Mesodermal cell (in vitro differentiated cells): ENCODE results near the gene RFWD3.
"Not testable (repeated sequence)": the region's sequence is repeated elsewhere in the genome, so short reads cannot be mapped to it uniquely, and the experiment has no call there.

ENCODE experiments used
- H3K27ac ChIP-seq: 2 replicates; pipeline ENCODE4 v1.7.0; 2013; ENCODE audit warnings: mild to moderate bottlenecking, low read depth, low read length, moderate library complexity; ENCODE audit not compliant: severe bottlenecking
- H3K36me3 ChIP-seq: 2 replicates; pipeline ENCODE4 v1.7.1; 2013; ENCODE audit warnings: mild to moderate bottlenecking, low read length, moderate library complexity; ENCODE audit not compliant: control insufficient read depth, insufficient read depth
- H3K4me1 ChIP-seq: one replicate; pipeline ENCODE4 v1.7.1; 2013; ENCODE audit warnings: mild to moderate bottlenecking, low read length; ENCODE audit not compliant: insufficient read depth, control insufficient read depth, poor library complexity, severe bottlenecking
- H3K4me3 ChIP-seq: 2 replicates; pipeline ENCODE4 v1.7.0; 2013; ENCODE audit warnings: low read length, control low read depth, mild to moderate bottlenecking; ENCODE audit not compliant: insufficient read depth, poor library complexity, severe bottlenecking; ENCODE audit errors: extremely low read depth
- H3K9me3 ChIP-seq: 2 replicates; pipeline ENCODE4 v1.7.1; 2013; ENCODE audit warnings: mild to moderate bottlenecking, low read length, moderate library complexity; ENCODE audit not compliant: control insufficient read depth
- WGBS, 2 experiments: methylation state at CpG; one replicate each; pipeline ENCODE4 v1.1.5; 2013; ENCODE audit warnings: missing lambda C conversion rate in 2 of 2; ENCODE audit not compliant: insufficient coverage in 2 of 2; 5-methylcytosine and 5-hydroxymethylcytosine counted together

RFWD3 gene

DNA sequence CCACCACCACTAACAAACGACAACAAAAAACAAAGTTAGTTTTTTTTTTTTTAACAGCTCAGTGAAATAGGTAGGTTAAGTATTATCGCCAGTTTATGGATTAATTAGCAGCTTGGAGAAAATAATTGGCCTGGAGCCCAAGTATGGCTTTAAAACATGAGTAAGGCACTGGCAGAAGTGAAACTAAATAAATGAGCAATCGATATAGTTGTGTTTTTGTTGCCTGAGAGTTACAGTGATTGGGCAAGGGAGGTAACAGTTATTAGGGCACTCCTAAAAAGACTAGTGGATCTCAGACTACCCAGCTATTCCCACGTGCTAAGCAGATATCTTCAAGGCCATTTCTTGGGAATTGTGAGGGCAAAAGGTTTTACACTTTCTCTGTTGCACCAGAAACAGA lies 31.5 kb upstream of the RFWD3 start:
- 89% methylated on average over 3 of the region's 4 CpGs for whole genome bisulfite sequencing, 2 experiments
- no peaks in the 10 kb centered on the region for H3K4me1 ChIP-seq
- no peak overlapping the region for H3K4me3 ChIP-seq
- H3K9me3 ChIP-seq, result no peaks in the 10 kb centered on the region
- H3K36me3 ChIP-seq, result no peaks in the 10 kb centered on the region
- no peak overlapping the region for H3K27ac ChIP-seq

DNA sequence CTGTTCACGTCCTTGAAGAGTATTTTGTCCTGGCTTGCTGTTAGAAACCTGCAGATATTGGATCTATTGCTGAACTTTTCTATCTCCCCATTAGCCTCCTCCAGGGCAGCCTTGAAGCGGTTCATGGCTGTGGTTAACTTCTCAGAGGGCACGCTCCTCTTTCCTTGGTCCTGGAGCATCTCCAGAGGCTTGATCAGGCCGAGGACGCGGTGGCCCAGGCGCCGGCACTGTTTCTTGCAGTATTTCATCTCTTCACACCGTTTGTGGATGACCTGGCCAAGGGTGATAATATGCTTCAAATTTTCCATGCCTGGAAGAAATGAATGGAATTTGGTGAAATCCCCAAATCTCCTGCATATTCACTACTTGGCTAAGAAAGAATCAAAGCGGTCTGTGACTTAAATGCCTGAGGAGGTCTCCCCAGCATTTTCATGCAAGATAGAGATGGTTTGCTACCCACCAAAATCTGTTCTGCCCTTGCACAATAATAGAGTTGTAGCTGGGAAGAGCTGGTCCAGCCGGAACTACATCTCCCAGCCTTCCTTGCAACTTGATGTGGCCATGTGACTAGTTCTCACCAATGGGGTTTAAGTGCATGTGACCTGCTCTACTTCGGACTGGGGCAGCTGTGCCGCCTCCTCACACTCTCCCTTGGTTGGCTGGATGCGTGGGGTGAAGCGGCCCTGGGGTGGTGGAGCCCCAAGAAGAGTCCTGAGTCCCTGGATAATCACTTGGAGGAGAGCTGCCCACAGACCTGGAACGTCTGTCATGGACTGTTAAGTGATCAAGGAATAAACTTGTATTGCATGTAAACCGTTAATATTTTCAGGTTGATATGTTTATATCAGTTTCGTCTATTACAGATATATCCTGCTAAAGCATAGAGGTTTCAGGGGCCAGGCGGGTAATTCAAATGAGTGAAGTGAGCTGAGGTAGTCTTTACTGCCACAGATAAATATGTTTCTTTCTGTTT lies 29.1 kb upstream of the RFWD3 start:
- 60 to 82% methylated on average over 10 to 16 of the region's 19 CpGs for WGBS, 2 experiments
- Histone ChIP-seq H3K36me3 (no peaks in the 10 kb centered on the region), H3K9me3 (no peaks in the 10 kb centered on the region), H3K4me1 (no peaks in the 10 kb centered on the region), H3K27ac (no peak overlapping the region), H3K4me3 (peak overlapping the region; percentile 29)

DNA sequence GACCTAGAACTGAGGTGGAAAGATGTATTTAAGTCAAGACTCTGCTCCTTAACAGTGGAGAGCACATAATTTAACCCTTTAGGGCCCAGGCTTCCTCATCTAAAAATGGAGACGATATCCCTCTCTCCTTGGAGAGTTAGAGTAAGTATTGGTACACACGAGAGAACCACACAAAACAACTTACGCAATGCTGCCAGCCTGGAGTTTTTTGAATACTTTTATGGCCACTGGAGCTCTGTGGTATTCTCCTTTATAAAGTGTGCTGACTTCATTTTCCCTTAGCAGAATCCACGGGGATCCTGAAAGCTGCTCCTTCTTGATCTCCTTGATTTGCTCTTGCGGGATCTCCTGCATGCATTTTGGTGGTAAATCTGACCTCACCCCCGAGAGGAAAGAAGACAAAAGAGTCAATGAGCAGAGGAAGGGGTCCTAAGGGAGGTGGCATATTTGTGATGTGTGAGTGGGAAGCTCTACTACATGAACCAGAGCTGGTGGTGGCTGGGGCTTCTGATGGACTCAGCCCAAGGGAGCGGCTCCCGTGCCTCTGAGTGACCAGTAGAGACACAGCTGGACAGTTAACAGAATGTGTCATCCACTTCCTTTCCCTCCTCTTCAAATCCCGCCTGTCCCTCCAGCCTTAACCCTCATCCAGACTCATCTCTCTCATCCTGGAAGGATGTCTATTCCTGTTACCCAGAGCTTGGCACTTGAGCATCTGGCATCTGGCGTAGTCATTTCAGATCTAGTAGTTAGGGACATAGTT lies 24.6 kb upstream of the RFWD3 start:
- Histone ChIP-seq H3K27ac (no peak overlapping the region), H3K9me3 (no peaks in the 10 kb centered on the region), H3K36me3 (no peaks in the 10 kb centered on the region), H3K4me1 (no peaks in the 10 kb centered on the region), H3K4me3 (no peak overlapping the region)
- WGBS, 2 experiments, result 82 to 91% methylated on average over 5 to 6 of the region's 10 CpGs

DNA sequence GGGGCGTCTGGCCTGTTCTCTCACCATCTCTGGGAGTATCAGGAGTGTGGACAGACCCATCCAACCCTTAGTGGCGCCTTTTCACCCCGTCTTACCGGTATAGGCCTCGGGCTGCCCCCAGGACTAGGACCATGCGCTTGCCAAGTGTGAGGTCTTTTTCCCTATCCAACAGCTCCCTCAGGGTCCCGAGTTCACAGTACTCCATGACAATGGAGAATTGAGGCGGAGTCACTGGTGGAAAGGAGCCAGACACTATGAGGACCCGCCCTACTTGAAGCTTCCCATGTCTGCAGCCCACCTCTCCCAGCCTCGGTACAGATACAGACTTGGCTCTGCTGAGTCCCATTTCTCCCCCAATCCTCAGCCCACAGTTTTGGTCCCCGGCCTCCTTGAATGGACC lies 15.9 kb upstream of the RFWD3 start:
- Histone ChIP-seq H3K36me3 (no peaks in the 10 kb centered on the region), H3K4me1 (no peaks in the 10 kb centered on the region), H3K4me3 (no peak overlapping the region), H3K9me3 (no peaks in the 10 kb centered on the region), H3K27ac (no peak overlapping the region)
- 84 to 94% methylated on average over 4 to 9 of the region's 11 CpGs for WGBS, 2 experiments

DNA sequence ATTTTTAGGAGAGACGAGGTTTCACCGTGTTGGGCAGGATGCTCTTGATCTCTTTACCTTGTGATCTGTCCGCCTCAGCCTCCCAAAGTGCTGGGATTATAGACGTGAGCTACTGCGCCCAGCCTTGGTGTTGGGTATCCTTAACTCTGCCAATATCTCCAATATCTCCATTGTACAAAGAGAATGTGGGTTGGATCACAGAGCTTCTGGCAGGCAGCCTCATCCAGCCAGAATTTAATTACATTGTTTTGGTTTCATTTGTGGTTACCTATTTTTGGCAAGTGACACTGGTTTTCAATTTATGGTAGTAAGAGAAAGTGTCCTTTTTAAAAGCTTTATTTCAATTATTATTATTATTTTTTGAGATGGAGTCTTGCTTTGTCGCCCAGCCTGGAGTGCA lies 14.0 kb upstream of the RFWD3 start:
- Histone ChIP-seq H3K36me3 (no peaks in the 10 kb centered on the region), H3K9me3 (no peaks in the 10 kb centered on the region), H3K27ac (no peak overlapping the region), H3K4me1 (no peaks in the 10 kb centered on the region), H3K4me3 (no peak overlapping the region)
- 90 to 96% methylated on average over 4 to 5 of the region's 6 CpGs for WGBS, 2 experiments

DNA sequence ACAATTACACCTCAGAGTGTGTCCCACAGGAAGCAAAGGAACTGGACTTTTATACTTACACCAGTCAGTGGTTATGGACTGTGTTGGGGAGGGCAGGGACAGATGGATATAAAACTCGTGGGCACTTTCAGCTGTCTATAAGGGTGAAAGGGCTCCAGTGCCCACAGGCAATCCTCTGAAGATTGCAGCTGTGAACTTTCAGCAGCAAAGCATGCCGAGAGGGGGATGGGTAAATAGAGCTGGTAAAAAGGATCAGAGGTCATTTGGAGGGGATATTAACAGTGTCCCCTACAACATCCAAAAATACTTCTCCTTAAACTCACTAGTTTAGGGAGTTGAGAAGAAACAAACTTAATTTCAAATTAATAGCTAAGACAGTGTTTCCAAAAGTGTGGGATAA lies 13.3 kb upstream of the RFWD3 start:
- no peak overlapping the region for H3K27ac ChIP-seq
- H3K36me3 ChIP-seq, result no peaks in the 10 kb centered on the region
- H3K9me3 ChIP-seq, result no peaks in the 10 kb centered on the region
- no peaks in the 10 kb centered on the region for H3K4me1 ChIP-seq
- no peak overlapping the region for H3K4me3 ChIP-seq
- 18 to 40% methylated on average over 1 of the region's 2 CpGs for WGBS, 2 experiments

DNA sequence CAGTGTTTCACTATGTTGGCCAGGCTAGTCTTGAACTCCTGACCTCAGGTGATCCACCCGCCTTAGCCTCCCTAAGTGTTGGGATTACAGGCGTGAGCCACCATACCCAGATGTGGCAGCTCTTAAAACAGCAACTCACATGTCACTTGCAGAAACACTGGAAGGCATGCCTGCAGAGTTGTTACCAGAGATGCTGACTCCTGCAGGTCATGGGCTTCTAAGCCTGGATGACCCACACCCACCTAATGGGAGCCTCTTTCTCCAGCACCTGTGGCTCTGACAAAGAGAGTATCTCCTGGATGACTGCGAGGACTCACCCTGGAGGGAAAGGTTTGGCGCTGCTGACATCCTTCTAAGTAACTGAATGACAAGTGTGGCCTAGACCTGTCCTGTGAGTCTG lies 11.2 kb upstream of the RFWD3 start:
- WGBS, 2 experiments, result 95 to 97% methylated on average over 2 to 4 of the region's 4 CpGs
- no peak overlapping the region for H3K4me3 ChIP-seq
- H3K9me3 ChIP-seq, result no peaks in the 10 kb centered on the region
- no peaks in the 10 kb centered on the region for H3K36me3 ChIP-seq
- no peak overlapping the region for H3K27ac ChIP-seq
- no peaks in the 10 kb centered on the region for H3K4me1 ChIP-seq

DNA sequence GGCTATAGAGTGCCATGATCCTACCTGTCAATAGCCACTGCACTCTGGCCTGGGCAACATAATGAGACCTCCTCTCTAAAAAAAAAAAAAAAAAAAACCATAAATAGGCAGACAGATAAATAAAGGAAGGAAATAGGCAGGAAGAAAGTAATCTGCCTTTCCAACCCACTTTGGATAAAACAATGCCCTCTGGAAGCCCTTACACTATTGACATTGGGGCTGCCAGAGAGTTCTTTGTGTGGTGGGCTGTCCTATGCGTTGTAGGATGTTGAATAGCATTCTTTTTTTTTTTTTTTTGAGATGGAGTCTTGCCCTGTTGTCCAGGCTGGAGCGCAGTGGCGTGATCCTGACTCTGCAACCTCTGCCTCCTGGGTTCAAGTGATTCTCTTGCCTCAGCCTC lies 7.2 kb upstream of the RFWD3 start:
- no peak overlapping the region for H3K27ac ChIP-seq
- no peak overlapping the region for H3K4me3 ChIP-seq
- 100% methylated on average over 1 to 2 of the region's 3 CpGs for WGBS, 2 experiments
- no peaks in the 10 kb centered on the region for H3K4me1 ChIP-seq
- H3K36me3 ChIP-seq, result no peaks in the 10 kb centered on the region
- no peaks in the 10 kb centered on the region for H3K9me3 ChIP-seq

DNA sequence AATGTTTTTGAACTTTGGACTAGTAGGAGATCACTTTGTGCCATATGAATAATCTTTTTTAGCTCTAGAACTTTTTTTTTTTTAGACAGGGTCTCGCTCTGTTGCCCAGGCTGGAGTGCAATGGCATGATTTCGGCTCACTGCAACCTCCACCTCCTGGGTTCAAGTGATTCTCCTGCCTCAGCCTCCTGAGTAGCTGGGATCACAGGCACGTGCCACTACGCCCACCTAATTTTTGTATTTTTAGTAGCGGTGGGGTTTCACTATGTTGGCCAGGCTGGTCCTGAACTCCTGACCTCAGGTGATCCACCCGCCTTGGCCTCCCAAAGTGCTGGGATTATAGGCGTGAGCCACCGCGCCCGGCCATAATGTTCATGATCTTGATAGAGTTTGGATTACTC lies 2.2 kb upstream of the RFWD3 start:
- 92% methylated on average over 5 of the region's 10 CpGs; no CpG with 5 or more reads in 1 of the 2 experiments for WGBS, 2 experiments
- H3K27ac ChIP-seq, H3K4me1 ChIP-seq, H3K4me3 ChIP-seq, H3K9me3 ChIP-seq: not testable (repeated sequence)
- H3K36me3 ChIP-seq, result peaks cover 15% of the 10 kb centered on the region

DNA sequence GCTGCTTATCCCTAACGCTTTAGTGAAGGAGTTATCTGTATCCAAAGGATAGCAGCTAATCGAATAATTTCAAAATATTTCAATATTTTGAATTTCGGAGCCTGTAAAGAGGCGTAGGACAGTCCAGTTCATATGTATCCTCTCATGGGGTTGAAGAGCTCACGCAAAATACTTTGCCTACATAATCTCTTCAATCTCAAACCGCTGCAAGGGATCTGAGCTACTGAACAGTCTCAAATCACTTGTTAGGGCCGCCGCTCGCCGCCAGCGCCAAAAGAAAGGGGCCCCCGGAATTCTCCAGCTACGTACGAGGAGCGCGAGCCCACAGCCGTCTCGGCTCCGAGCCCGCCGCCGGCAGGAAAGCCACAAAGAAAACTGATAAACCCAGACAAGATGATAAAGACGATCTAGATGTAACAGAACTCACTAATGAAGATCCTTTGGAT lies 601 bp upstream of the RFWD3 start:
- Histone ChIP-seq H3K36me3 (peaks cover 31% of the 10 kb centered on the region), H3K4me3 (peak overlapping the region; percentile 97), H3K4me1 (peaks cover 3% of the 10 kb centered on the region), H3K9me3 (no peaks in the 10 kb centered on the region), H3K27ac (peak overlapping the region; percentile 63)
- 10 to 14% methylated on average over 16 to 20 of the region's 23 CpGs for WGBS, 2 experiments
